Measurements from ENCODE around the gene GUCA2B.

The GUCA2B gene

GRCh38 chr1:42141978-42142377 lies 11.2 kb upstream of the GUCA2B start:
- DNase-seq (ENCODE audit: insufficient read length, low spot score) (no peak), FAIRE-seq (no peak)
- TF ChIP-seq, protein P1, sequence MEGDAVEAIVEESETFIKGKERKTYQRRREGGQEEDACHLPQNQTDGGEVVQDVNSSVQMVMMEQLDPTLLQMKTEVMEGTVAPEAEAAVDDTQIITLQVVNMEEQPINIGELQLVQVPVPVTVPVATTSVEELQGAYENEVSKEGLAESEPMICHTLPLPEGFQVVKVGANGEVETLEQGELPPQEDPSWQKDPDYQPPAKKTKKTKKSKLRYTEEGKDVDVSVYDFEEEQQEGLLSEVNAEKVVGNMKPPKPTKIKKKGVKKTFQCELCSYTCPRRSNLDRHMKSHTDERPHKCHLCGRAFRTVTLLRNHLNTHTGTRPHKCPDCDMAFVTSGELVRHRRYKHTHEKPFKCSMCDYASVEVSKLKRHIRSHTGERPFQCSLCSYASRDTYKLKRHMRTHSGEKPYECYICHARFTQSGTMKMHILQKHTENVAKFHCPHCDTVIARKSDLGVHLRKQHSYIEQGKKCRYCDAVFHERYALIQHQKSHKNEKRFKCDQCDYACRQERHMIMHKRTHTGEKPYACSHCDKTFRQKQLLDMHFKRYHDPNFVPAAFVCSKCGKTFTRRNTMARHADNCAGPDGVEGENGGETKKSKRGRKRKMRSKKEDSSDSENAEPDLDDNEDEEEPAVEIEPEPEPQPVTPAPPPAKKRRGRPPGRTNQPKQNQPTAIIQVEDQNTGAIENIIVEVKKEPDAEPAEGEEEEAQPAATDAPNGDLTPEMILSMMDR (IDR thresholded peaks at IDR 0.05; ENCODE audit: insufficient read depth, missing control alignments), result no peak

DNA sequence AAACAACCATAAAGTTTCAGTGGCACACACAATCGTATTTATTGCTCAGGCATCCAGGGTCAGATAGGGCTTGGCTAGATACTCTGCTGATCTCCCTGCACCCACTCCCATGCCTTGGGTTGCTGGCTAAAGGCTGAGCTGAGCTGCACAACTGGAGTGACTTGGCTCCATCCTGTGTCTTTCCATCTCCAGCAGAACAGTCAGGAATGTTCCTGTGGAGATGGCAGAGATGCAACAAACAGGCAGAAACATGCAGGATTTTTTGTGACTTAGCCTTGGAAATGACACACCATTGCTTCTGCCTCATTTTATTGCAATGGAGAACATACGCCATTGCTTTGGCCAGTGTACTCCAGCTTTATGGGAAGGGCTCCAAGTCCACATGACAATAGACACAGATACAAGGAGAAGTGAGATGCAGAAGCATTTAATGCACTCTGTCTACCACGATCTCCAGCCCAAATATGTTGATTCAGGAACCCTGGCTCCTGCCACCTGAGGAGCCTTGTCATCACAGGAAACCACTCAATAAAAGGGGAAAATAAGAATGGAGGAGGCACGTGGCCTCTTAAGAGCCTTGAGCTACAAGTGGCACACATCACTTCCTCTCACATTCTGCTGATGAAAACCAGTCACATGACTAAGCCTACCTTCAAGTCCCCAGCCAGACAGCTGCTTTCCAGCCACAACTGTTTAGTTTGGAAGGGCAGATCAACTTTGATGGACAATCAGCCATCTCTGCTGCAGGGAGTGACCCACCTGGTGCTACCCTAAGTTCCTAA lies 10.1 kb upstream of the GUCA2B start:
- no peak for FAIRE-seq
- TF ChIP-seq, protein P1 (IDR thresholded peaks at IDR 0.05; ENCODE audit: insufficient read depth, missing control alignments), result no peak
- no peak for DNase-seq (ENCODE audit: insufficient read length, low spot score)

DNA sequence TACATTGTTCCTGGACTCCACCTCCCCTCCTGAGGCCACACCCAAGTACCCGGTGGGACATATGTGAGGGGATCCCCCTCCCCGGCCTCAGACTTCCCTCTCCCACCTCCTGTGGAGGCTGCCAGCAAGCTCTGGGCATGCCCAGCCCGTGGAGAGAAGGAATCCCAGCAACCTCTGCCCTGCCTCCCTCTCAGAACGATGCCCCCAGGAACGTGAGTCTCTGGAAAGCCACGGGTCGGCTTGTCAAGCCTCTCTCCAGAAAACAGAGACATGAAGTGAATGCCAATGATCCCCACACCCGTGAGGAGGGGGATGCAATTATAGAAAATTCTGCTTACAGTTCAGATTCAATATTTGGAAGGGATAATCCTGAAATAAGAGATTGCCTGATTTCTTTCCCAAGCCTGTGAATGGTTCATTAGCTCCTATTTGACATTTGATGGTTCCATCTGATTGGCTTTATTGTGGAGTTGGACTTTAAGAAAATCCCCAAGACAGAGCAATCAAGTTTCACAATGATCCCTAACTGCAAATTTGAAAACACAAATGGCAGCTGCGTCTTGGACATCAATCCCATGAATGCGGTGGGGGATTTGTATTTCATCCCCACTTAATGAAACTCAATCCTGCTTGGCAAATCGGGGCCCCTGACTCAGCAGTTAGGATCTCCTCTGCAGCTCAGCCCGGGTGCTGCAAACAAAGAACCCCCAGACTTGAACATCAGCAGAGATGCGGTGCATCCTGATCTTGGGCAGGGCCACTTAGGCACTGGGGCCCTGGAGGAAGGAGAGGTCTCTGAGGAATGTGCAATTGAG lies 9.1 kb upstream of the GUCA2B start:
- TF ChIP-seq, protein P1 (IDR thresholded peaks at IDR 0.05; ENCODE audit: insufficient read depth, missing control alignments), result no peak
- no peak for FAIRE-seq

DNA sequence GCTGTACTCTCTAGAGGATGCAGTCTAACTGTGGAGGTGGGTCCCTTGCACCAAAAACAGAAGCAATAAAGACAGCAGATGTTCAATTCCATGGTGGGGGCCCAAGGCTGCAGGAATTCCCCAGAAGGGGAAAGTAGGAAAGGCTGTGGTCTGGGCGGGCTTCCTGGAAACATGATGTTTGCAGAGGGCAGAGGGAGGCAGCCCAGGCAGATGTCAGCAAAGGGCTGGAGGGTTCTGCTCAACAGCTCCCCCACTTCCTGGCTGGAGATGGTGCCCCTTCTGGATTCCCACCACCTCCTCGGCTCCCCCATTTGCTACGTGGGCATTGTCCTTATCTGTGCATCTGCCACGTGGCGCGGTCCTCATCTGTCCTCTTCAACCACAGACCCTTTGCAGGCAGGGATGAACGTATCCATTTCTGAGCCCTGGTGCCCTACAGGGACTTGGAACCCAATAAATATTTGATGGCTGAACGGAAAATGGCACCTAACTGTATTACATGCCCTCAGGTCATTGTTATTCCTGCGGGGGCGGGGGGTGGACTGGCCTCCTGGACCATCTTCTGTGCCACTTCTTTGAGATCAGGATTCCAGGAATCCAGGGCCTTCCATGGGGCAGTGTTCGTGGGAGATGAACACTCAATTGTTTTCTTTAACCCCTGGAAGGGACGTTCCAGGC lies 8.4 kb upstream of the GUCA2B start:
- TF ChIP-seq, protein P1 (IDR thresholded peaks at IDR 0.05; ENCODE audit: insufficient read depth, missing control alignments), result no peak
- FAIRE-seq (no peak), DNase-seq (ENCODE audit: insufficient read length, low spot score) (no peak)

More for the DNA sequence above, 9.1 kb upstream of the GUCA2B start:
- DNase-seq (ENCODE audit: insufficient read length, low spot score), result no peak

GRCh38 chr1:42145389-42145716 lies 7.9 kb upstream of the GUCA2B start:
- TF ChIP-seq, protein P1 (IDR thresholded peaks at IDR 0.05; ENCODE audit: insufficient read depth, missing control alignments), result no peak
- FAIRE-seq, result no peak
- no peak for DNase-seq (ENCODE audit: insufficient read length, low spot score)

DNA sequence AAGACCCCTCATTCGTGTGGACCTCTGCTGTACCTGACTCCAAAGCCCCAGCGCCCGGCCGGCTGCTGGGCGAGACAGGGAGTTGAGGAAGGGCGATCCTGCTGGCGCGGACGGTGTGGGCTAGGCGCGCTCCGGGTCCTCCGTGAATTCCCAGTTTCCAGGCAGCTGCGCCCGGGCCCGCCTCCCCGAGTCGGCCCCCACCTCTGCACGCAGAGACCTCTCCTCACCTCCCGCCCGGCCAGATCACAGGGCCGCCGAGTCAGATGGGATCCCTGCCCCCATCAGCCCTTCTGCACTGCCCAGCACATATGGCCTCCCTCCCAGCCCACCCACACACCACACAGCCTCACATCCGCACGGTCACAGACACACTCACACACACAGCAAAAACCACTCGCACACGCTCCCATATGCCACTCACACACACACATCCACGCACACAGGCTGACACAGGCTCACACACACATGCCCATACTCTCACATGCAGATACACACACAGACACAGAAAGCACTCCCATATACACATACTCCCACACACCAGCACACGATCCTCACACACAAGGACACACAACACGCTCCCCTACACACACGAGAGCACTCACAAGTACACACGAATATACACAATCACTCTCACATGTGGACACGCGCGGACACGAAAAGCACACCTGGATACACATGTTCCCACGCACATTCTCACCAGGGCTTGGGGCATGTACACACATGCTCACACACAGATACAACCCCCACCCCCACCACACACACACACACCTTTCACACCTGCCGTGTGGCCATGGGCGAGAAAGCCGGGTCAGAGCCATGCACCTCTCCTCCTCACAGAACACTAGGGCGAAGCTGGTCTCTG lies 7.2 kb upstream of the GUCA2B start:
- FAIRE-seq (no peak), DNase-seq (ENCODE audit: insufficient read length, low spot score) (no peak)
- TF ChIP-seq, protein P1 (IDR thresholded peaks at IDR 0.05; ENCODE audit: insufficient read depth, missing control alignments), result no peak
